HG03064 (cell line): ENCODE results near the gene SUFU.

Source experiments
- ATAC-seq: cut with Tn5 transposase; IDR thresholded peaks from one replicate; pipeline ENCODE4 v1.9.1; 2021; ENCODE audit warnings: low read depth; ENCODE audit not compliant: unreplicated experiment

The SUFU gene

DNA sequence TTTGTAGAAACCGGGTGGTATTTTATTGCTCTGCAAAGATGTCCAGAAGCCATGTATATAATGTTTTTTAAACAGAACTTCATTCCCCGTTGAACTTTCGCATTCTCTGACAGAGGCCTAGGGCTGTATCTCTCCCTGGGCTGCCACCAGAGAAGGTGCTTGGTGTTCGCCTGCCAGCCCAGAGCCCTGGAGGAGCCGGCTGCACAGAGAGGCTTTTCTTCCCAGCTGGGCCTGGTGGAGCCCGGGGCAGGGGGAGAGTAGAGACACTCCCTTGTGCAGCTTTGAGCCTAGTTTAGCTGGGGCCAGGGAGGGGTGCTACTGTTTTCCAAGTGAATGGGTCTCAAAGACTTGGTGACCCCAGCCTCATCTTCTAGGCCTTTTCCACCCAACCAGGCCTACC lies 126.9 kb downstream of the SUFU start:
- no peak for ATAC-seq

GRCh38 chr10:102631525-102632393 lies 128.0 kb downstream of the SUFU start:
- no peak for ATAC-seq

GRCh38 chr10:102632394-102633111 lies 128.8 kb downstream of the SUFU start:
- no peak for ATAC-seq

DNA sequence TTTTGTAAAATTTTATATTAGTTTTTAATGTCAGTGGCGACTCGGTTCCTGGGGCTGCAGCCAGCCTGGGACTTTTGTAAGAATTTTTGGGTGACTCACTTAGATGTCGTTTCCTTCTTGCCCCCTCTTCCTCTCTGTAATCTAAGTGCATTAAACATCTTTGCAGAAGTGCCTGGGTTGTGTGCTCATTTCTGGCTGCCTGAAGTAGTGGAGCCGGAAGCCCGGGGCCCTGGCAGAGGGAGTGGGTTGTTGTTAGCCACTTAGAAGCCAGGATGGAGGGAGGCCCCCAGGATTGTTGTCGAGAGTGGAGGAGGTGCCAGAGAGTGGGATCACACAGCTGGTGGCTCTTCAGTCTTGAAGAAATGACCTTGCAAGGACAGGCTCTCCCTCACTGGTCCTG lies 129.5 kb downstream of the SUFU start:
- ATAC-seq = no peak

- ATAC-seq = no peak
Measured at GRCh38 chr10:102633848-102634247, 130.1 kb downstream of the SUFU start.

- no peak for ATAC-seq
Measured at GRCh38 chr10:102634686-102635085, 130.9 kb downstream of the SUFU start.

GRCh38 chr10:102635377-102635776 lies 131.6 kb downstream of the SUFU start:
- no peak for ATAC-seq

DNA sequence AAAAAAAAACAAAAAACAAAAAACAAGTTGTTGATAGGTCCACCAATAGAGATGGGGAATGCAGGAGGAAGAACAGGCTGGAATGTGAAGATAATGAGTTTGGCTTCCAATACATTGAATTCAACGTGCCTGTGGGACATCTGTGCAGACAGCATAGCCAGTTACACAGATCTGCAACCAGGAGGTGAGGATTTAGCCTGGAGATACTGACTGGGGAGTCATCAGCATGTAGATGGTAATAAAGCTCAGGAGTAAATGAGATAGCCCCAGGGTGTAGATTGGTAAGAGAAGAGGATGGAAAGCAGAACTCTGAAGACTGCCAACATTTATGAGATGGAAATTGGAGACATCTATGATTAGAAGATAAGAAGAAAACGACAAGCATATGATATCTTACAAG lies 135.8 kb downstream of the SUFU start:
- ATAC-seq = no peak

DNA sequence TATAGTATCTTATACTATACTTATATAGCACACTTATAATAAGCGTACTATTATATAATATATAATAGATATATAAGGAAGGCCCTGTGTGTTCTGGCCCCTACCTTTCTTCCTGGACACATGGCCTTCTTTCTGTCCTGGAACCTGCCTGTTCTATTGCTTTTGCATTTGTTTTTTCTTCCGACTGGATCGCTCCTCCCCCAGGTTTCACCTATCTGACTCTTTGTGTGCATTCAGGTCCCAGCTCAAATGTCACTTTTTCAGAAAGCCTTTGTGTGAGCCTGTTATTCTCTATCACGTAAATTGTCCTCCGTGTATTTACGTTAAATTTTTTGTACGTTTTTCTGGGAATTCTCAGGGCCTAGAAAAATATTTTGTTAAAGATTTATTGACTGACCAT lies 137.6 kb downstream of the SUFU start:
- ATAC-seq = no peak

DNA sequence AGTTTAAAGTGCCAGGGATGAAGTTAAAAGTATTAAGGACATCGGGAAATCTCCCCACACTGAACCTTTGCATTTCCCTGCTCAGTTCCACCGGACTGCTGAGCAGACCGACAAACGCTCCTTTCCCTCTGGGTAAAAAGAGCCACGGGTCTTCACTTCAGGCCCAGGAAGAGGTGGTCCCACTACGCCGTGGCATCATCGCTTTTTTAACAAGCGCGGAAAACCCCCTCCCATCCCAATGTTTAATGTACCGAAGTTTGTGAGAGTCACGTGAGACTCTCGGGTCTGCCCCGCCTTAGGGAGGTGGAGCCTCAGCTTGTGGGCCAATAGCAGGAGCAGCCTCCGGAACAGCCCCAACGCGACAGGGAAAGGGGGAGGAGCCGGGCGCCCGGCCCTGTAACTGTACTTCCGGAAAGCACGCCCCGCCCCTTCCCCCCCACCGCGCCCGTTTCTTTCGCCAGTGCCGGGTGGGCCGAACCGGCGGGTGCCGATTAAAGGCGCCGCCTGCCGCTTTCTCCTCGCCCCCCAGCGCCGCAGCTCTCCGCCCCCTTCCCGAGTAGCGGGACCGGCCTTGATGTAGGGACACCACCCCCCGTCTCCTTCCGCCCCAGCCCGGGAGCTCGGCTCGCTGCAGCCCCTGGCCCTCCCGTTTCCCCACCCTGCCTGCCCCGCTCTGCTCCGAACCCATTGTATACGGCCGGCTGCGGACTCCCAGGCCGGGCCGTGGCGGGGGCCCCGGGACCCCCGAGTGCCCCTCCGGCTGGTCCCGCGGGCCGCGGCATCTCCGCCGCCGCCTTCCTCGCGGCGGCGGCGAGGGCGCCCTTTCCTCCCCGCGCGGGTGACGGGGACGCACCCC lies 138.3 kb downstream of the SUFU start:
- peak; percentile 53 for ATAC-seq

DNA sequence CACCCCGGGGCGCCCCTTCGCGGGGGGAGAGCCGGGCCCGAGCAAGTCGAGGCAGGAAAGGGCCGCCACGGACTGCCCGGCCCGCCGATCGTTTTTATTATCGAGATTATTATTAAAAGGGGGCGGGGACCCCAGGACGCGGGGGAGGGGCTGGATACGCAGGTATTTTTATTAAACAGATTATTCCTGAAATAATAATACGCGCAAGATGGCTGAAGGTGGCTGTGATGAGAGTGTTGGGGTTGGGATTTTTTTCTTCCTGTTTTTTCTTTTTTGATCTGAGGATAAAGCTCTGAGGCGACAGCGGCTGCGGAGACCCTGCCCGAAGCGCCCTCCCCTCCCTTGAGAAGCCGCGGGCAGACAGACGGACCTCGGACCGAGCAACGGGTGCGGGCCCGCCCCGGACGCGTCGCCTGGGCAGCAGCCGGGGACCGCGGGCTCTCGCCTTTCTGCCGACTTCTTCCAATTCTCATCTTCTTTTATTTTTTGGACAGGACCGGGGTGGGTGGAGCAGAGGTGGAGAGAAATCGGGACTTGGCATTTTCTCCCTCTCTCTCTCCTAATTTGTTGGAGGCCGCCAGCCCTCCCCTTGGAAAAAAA lies 139.1 kb downstream of the SUFU start:
- ATAC-seq = no peak

DNA sequence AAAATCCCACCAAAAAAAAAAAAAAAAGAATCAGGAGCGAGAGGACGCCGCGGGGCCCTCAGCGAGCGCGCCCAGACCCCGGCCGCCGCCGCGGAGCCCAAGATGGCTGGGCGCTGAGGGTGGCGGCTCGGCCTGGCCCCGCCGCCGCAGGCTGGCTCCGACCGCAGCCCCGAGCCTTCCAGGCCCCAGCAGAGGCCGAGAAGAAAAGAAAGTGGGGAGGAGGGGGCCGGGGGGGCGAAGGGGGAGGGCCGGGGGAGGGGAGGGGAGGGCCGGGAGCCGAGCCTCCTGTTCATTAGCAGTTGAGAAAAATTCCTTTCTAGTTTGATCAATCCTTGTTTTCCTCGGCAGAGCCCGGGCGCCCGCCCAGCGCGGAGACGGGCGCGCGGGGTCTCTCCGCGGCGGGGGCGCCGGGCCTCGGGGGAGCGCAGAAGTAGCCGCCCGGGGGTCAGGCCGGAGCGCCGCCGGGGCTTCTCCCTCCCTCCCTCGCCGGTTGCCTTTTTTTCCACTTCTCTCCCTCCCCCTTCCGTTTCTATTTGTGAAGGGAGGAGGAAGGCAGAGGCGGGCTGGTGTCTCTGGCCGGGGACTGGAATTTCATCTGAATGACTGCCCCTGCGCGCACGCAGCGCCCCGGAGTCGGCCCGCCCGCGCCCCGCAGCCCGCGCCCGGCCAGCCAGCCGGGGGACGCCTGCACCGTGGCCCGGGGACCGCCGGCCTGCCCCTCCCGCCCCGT lies 139.7 kb downstream of the SUFU start:
- no peak for ATAC-seq

DNA sequence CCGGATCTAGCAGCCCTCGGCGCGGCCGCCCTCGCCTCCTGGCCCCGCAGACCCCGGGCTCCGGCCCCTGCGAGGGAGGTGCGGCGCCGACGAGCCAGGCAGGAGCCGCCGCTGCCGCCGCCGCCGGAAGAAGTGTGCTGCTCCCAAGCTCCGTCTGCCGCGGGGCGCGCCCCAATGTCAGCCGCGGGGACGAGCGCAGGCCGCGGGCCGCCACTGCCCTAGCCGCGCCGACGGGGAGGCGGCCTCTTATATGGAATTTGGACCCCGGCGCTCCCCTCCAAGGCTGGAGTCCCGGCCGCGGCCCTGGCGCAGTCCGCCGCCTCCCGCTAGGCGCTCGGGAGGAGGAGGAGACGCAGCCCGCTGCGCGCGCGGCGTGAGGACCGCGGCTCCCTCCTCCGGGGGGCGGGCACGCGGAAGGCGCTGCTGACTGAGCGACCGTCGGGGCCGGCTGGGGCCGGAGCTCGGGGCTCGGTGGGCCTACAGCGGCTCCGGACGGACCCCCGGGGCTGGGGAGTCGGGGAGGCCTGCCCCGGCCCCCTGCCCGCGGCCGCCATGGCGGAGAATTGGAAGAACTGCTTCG lies 140.4 kb downstream of the SUFU start, which contains the start of gene TRIM8:
Gene TRIM8, plus strand, starts transcription at position 414 of the 580 bp plus-strand sequence. Its CDS starts 139 bp downstream, at position 553.
- no peak for ATAC-seq

- no peak for ATAC-seq
Measured at GRCh38 chr10:102644646-102645387, 141.0 kb downstream of the SUFU start.

DNA sequence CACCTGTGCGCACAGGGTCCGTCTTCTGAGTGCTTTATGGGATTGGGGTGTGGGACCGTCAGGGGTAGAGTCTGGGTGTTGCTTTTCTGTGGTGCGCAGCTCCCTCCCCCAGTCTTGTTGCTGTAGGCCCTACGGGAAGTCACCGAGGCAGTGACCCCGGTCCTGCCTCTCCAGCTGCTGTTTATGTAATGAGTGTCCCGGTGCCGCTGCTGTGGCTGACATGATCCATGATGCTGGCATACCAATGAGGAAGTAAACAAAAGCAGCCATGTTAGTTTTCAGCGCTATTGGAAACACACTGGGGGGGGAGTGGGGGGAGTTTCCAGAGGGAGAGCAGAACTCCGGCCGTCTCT lies 141.6 kb downstream of the SUFU start:
- no peak for ATAC-seq

- ATAC-seq = peak; percentile 31
Measured at GRCh38 chr10:102645741-102646609, 142.2 kb downstream of the SUFU start.

- no peak for ATAC-seq
Measured at GRCh38 chr10:102646610-102647442, 143.1 kb downstream of the SUFU start.
